OCI-LY7 (cell line): ENCODE measurements around the gene TOR1AIP1. TPM values are rescaled to one million over a fixed set of nuclear protein-coding genes. Genes with fewer than 3 reads are reported as not detected.

Experiments used
- BruUV-seq: library from RNA; stranded (reverse); fragments of 400-500 nt; replicated peaks from 2 replicates; lab custom pipeline; 2021; lab: Mats Ljungman, UMichigan
- CTCF ChIA-PET: fragments of 300-600 bp; sonication (Branson Sonifier 250); formaldehyde crosslinking; loops from one replicate; lab custom pipeline; 2022; ENCODE audit warnings: antibody characterized with exemption; ENCODE audit not compliant: unreplicated experiment; lab: Charles Lee
- POLR2A ChIA-PET: fragments of 300-600 bp; sonication (Branson Sonifier 250); formaldehyde crosslinking; loops from one replicate; lab custom pipeline; 2022; ENCODE audit warnings: antibody characterized with exemption; lab: Charles Lee
- DNase-seq: peaks from one replicate; pipeline ENCODE4 v3.0.0-alpha.2; 2015; ENCODE audit warnings: low spot score
- H2AFZ ChIP-seq: fragments of 200-600 bp; sonication (generic), shearing (Covaris generic); 2 replicates; pipeline ENCODE4 v1.6.1; 2014; ENCODE audit warnings: mild to moderate bottlenecking, antibody characterized with exemption, low read length, moderate library complexity
- H3K27ac ChIP-seq: fragments of 200-600 bp; sonication (generic); 2 replicates; pipeline ENCODE4 v1.5.1; 2014; ENCODE audit warnings: mixed run types, low read depth, mild to moderate bottlenecking, moderate library complexity, low read length, inconsistent platforms; ENCODE audit not compliant: poor library complexity, severe bottlenecking
- H3K36me3 ChIP-seq: fragments of 200-600 bp; sonication (generic); 2 replicates; pipeline ENCODE4 v1.6.1; 2014; ENCODE audit warnings: mild to moderate bottlenecking, antibody characterized with exemption, low read length, moderate library complexity, mixed read lengths; ENCODE audit not compliant: insufficient read depth
- H3K4me1 ChIP-seq: fragments of 200-600 bp; sonication (generic); 2 replicates; pipeline ENCODE4 v1.5.1; 2014; ENCODE audit warnings: mild to moderate bottlenecking, low read length; ENCODE audit not compliant: insufficient read depth, poor library complexity, severe bottlenecking
- H3K4me2 ChIP-seq: fragments of 200-600 bp; sonication (generic); 2 replicates; pipeline ENCODE4 v1.6.1; 2014; ENCODE audit warnings: mild to moderate bottlenecking, low read length
- H3K4me3 ChIP-seq: fragments of 200-600 bp; sonication (generic); 2 replicates; pipeline ENCODE4 v1.5.1; 2014; ENCODE audit warnings: mild to moderate bottlenecking, low read depth, low read length; ENCODE audit not compliant: poor library complexity, severe bottlenecking
- H3K79me2 ChIP-seq: fragments of 200-600 bp; sonication (generic); 2 replicates; pipeline ENCODE4 v1.6.1; 2016; ENCODE audit warnings: low read depth, mild to moderate bottlenecking, low read length, moderate library complexity, mixed read lengths; ENCODE audit not compliant: insufficient read depth
- H3K9me2 ChIP-seq: fragments of 200-600 bp; sonication (generic); 2 replicates; pipeline ENCODE4 v1.6.1; 2016; ENCODE audit warnings: mild to moderate bottlenecking, low read length, mixed read lengths; ENCODE audit not compliant: insufficient read depth
- H3K9me3 ChIP-seq: fragments of 200-600 bp; sonication (generic); 2 replicates; pipeline ENCODE4 v1.6.1; 2014; ENCODE audit warnings: mild to moderate bottlenecking, mixed run types, low read length, mixed read lengths
- H4K20me1 ChIP-seq: fragments of 200-600 bp; sonication (generic); 2 replicates; pipeline ENCODE4 v1.6.1; 2014; ENCODE audit warnings: mild to moderate bottlenecking, antibody characterized with exemption, low read length, moderate library complexity, mixed read lengths; ENCODE audit not compliant: insufficient read depth
- CTCF ChIP-seq: fragments of 200-600 bp; sonication (generic); conservative IDR thresholded peaks from 2 replicates; pipeline ENCODE4 v1.5.1; 2014; ENCODE audit warnings: mild to moderate bottlenecking, antibody characterized with exemption, low read length, moderate library complexity, mixed read lengths
- EZH2phosphoT487 ChIP-seq: fragments of 200-600 bp; sonication (generic); IDR thresholded peaks from 2 replicates; pipeline ENCODE4 v1.6.1; 2018; ENCODE audit warnings: low read depth, borderline replicate concordance, mild to moderate bottlenecking, mixed run types, antibody characterized with exemption, low read length, moderate library complexity, mixed read lengths
- intact Hi-C: fragments of 100-400 bp; cut with micrococcal nuclease; formaldehyde crosslinking; loops from one replicate; pipeline ENCODE4 v1.10.0; 2022; ENCODE audit not compliant: unreplicated experiment
- total RNA-seq, 2 experiments: library from RNA; depleted of rRNA in 1 of 2; stranded (reverse); fragments of >200 nt in 1 of 2; shearing (Covaris generic) in 1 of 2; gene quantifications; 2 replicates each; pipeline ENCODE4 v1.2.3, GENCODE V29; 2014 to 2022

The TOR1AIP1 gene
- total RNA-seq, 2 experiments from 2014 or later, result 11.0 to 14.5 TPM

GRCh38 chr1:179867493-179868330, 14.4 kb upstream of the TOR1AIP1 start:
- Histone ChIP-seq H3K4me1 (peaks cover 20% of the 10 kb centered on the region), H3K79me2 (peaks cover 32% of the 10 kb centered on the region), H3K9me2 (no peaks in the 10 kb centered on the region), H3K4me3 (no peak overlapping the region), H2AFZ (no peak overlapping the region), H4K20me1 (peaks cover 15% of the 10 kb centered on the region; the same call in 1 of the 2 replicates), H3K4me2 (no peak overlapping the region), H3K9me3 (no peaks in the 10 kb centered on the region), H3K27ac (no peak overlapping the region), H3K36me3 (peaks cover 81% of the 10 kb centered on the region)
- intact Hi-C loops, result loop anchor here (1.0 to 2.0 kb wide), 2 partner anchors 301 to 312 kb away; no protein-coding TSS in a partner anchor
- TF ChIP-seq CTCF (peak; percentile 94), EZH2phosphoT487 (no peak)
- ChIA-PET POLR2A (interaction anchor here (0.6 to 2.0 kb wide), 2 partner anchors 9 to 142 kb away, joined by 3 to 7 read pairs; no protein-coding TSS in a partner anchor), CTCF (interaction anchor here (0.6 kb wide), 1 partner anchor 192 kb away, joined by 4 read pairs; no protein-coding TSS in a partner anchor)
- no TSS peak for BruUV-seq
- DNase-seq, result peak; percentile 64

GRCh38 chr1:179870870-179871269, 11.2 kb upstream of the TOR1AIP1 start:
- Histone ChIP-seq H4K20me1 (peaks cover 16% of the 10 kb centered on the region), H2AFZ (no peak overlapping the region), H3K9me3 (no peaks in the 10 kb centered on the region), H3K4me2 (no peak overlapping the region), H3K9me2 (no peaks in the 10 kb centered on the region), H3K4me1 (peaks cover 40% of the 10 kb centered on the region), H3K27ac (no peak overlapping the region), H3K79me2 (peaks cover 60% of the 10 kb centered on the region), H3K36me3 (peaks cover 83% of the 10 kb centered on the region), H3K4me3 (no peak overlapping the region)
- no TSS peak for BruUV-seq
- CTCF ChIA-PET, result interaction anchor here (0.5 kb wide), 1 partner anchor 294 kb away, joined by 9 read pairs; no protein-coding TSS in a partner anchor
- intact Hi-C loops, result no loop called here
- POLR2A ChIA-PET, result interaction anchor here (0.7 kb wide), 1 partner anchor 8 kb away, joined by 3 read pairs; no protein-coding TSS in a partner anchor
- no peak for TF ChIP-seq CTCF
- TF ChIP-seq EZH2phosphoT487, result no peak
- DNase-seq, result no peak
